ENCODE results near the gene MASP1.
A peak's percentile ranks its signal among the peaks of the same experiment; 100 is the strongest.

Gene MASP1

GRCh38 chr3:187277129-187277462, 14.4 kb downstream of the MASP1 start:
- TF ChIP-seq, protein P1, sequence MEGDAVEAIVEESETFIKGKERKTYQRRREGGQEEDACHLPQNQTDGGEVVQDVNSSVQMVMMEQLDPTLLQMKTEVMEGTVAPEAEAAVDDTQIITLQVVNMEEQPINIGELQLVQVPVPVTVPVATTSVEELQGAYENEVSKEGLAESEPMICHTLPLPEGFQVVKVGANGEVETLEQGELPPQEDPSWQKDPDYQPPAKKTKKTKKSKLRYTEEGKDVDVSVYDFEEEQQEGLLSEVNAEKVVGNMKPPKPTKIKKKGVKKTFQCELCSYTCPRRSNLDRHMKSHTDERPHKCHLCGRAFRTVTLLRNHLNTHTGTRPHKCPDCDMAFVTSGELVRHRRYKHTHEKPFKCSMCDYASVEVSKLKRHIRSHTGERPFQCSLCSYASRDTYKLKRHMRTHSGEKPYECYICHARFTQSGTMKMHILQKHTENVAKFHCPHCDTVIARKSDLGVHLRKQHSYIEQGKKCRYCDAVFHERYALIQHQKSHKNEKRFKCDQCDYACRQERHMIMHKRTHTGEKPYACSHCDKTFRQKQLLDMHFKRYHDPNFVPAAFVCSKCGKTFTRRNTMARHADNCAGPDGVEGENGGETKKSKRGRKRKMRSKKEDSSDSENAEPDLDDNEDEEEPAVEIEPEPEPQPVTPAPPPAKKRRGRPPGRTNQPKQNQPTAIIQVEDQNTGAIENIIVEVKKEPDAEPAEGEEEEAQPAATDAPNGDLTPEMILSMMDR (IDR thresholded peaks at IDR 0.05): no peak
- Histone ChIP-seq H3K4me3 (no peak overlapping the region), H3K27ac (no peak overlapping the region)
- DNase-seq (ENCODE audit: low spot score): no peak

GRCh38 chr3:187276397-187277128, 15.0 kb downstream of the MASP1 start:
- TF ChIP-seq, protein P1 (IDR thresholded peaks at IDR 0.05): no peak
- DNase-seq (ENCODE audit: low spot score): no peak
- no peak overlapping the region for H3K27ac ChIP-seq
- H3K4me3 ChIP-seq: no peak overlapping the region

DNA sequence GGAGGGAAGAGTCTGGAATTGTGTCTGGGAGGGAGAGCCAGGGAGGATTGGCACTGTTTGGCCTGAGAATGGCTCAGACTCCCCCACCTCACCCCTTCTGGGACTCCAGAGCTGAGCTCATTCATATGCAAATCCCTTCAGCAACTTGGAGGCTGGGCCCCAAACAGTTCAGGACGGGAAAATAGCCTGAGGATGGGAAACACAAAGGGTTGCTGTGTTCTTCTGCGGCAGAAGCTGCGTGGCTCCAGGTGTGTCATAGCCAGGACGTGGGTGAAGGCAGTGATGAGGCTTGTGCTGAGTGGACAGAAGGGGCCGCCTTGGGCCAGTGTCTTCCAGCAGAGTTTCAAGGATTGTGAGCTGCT, 16.6 kb downstream of the MASP1 start:
- TF ChIP-seq, protein P1 (IDR thresholded peaks at IDR 0.05): no peak
- Histone ChIP-seq H3K27ac (no peak overlapping the region), H3K4me3 (no peak overlapping the region)
- no peak for DNase-seq (ENCODE audit: low spot score)

DNA sequence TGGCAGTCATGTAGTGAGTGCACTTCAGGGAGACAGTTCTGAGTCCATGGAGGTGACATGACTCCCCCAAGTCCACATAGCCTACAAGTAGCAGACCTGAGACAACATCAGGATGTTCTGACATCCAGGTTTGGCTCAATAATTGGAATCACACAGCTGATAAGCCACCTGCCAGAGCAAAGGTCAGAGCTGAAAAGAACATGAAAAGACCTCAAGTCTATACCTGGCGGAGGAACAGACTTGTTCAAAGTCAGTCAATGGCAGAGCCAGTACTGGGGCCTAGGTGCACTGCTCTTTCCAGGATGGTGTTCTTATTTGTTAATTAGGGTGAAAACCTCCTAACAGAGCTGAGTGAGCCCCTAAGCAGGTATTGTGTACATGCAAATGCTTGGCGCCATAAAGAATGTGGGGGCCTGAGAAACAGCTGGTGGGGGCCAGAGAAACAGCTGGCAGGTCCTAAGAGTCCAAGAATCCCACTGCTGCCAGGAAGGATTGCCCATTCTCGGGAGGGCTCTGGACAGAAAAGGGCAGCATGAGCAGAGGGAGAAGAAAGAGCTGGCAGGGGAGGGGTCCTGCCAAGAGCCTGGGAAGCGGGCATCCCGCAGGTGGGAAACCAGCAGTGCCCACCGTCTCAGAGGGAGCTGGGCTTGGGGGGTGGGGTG, 17.1 kb downstream of the MASP1 start:
- Histone ChIP-seq H3K4me3 (no peak overlapping the region), H3K27ac (no peak overlapping the region)
- no peak for DNase-seq (ENCODE audit: low spot score)
- TF ChIP-seq, protein P1 (IDR thresholded peaks at IDR 0.05): no peak

- DNase-seq (ENCODE audit: low spot score): no peak
- H3K27ac ChIP-seq: no peak overlapping the region
- TF ChIP-seq, protein P1 (IDR thresholded peaks at IDR 0.05): no peak
- H3K4me3 ChIP-seq: no peak overlapping the region
These were observed 20.0 kb downstream of the MASP1 start for GRCh38 chr3:187271582-187271981.

DNA sequence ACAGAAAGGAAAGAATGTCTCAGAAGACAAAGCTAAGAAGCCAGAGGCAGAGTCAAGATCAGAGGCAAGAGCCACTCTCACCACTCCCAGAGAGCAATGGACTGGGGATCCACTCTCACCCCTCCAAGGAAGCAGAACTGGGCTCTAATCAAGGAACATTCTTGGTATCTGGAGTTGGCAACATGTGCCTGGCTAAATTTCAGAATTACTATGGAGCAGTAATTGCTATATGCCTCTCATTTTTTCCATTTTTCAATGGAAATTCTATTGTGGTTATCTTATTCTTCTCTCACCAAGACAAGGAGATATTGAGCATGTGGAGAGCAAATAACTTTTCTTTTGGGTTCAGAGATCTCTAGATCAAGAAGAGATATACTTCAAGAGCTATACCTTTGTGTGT, 22.1 kb downstream of the MASP1 start:
- no peak for DNase-seq (ENCODE audit: low spot score)
- Histone ChIP-seq H3K27ac (no peak overlapping the region), H3K4me3 (no peak overlapping the region)
- TF ChIP-seq, protein P1 (IDR thresholded peaks at IDR 0.05): no peak

DNA sequence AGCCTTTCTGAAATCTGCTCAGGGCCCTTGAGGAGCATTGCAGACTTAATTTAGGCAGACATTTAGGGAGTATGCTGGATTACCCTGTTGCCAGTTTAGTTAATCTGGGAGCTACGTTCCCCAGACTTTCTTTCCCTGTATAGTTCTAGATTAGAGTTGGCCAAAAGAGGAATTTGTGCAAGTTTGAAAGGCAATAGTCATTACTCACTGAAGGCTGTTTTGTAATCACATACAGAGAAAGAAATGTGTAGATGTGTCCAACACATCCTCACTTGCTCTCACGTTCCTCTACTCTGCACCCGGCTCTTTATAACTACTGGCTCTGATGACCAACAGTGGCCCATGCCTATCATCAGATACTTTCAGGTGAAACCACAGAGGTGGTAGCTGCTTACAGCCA, 24.2 kb downstream of the MASP1 start:
- peak; percentile 29 for DNase-seq (ENCODE audit: low spot score)
- TF ChIP-seq, protein P1 (IDR thresholded peaks at IDR 0.05): no peak
- no peak overlapping the region for H3K4me3 ChIP-seq
- peak overlapping the region in 1 of 2 donors; percentile 20 for H3K27ac ChIP-seq

Measured in coronary artery (tissue), 2 donors.